OCI-LY3 (cell line): ENCODE measurements around the gene BLID.

Experiments
- H2AFZ ChIP-seq: fragments of 200-600, 300-600 bp; shearing (Covaris generic); 2 replicates; pipeline ENCODE4 v1.6.0; 2014; ENCODE audit warnings: antibody characterized with exemption, low read depth, low read length
- H3K27ac ChIP-seq: fragments of 200-600, 300-600 bp; sonication (generic); 2 replicates; pipeline ENCODE4 v1.5.1; 2014; ENCODE audit warnings: mild to moderate bottlenecking, low read length, moderate library complexity, mixed read lengths
- H3K27me3 ChIP-seq: fragments of 200-600, 300-600 bp; sonication (generic); 2 replicates; pipeline ENCODE4 v1.6.1; 2014; ENCODE audit warnings: low read depth, low read length, mixed read lengths
- H3K36me3 ChIP-seq: fragments of 200-600, 300-600 bp; sonication (generic); replicated peaks from 2 replicates; pipeline ENCODE3; 2014; ENCODE audit warnings: low read depth, low read length, mixed read lengths
- H3K4me1 ChIP-seq: fragments of 300-600, 200-600 bp; sonication (generic); 2 replicates; pipeline ENCODE4 v1.6.1; 2014; ENCODE audit warnings: low read length, mixed read lengths
- H3K4me2 ChIP-seq: fragments of 200-600, 300-600 bp; sonication (generic); 2 replicates; pipeline ENCODE4 v1.6.1; 2014; ENCODE audit warnings: low read length, mixed read lengths
- H3K4me3 ChIP-seq: fragments of 300-600, 200-600 bp; sonication (generic); 2 replicates; pipeline ENCODE4 v1.5.1; 2014; ENCODE audit warnings: antibody characterized with exemption, mild to moderate bottlenecking, low read length, moderate library complexity
- H3K79me2 ChIP-seq: fragments of 300-600, 200-600 bp; shearing (Covaris generic); 2 replicates; pipeline ENCODE4 v1.6.1; 2014; ENCODE audit warnings: mild to moderate bottlenecking, low read length, mixed read lengths
- H3K9ac ChIP-seq: fragments of 300-600, 200-600 bp; shearing (Covaris generic); 2 replicates; pipeline ENCODE4 v1.6.0; 2014; ENCODE audit warnings: mild to moderate bottlenecking, low read length, moderate library complexity
- H3K9me3 ChIP-seq: fragments of 200-600, 300-600 bp; shearing (Covaris generic); 2 replicates; pipeline ENCODE4 v1.6.1; 2014; ENCODE audit warnings: low read length, mixed read lengths; ENCODE audit not compliant: insufficient read depth
- H4K20me1 ChIP-seq: fragments of 200-600, 300-600 bp; sonication (generic); 2 replicates; pipeline ENCODE4 v1.6.1; 2016; ENCODE audit warnings: low read length, mixed read lengths; ENCODE audit not compliant: insufficient read depth
- CTCF ChIP-seq: fragments of 200-600, 300-600 bp; sonication (generic); IDR thresholded peaks from 2 replicates; pipeline ENCODE4 v1.5.1; 2014; ENCODE audit warnings: antibody characterized with exemption, low read length, low read depth
- EZH2phosphoT487 ChIP-seq: fragments of 200-600 bp; shearing (Covaris generic); IDR thresholded peaks from 2 replicates; pipeline ENCODE4 v1.6.1; 2018; ENCODE audit warnings: antibody characterized with exemption, mixed run types, low read depth

BLID gene

GRCh38 chr11:122096272-122097112, 19.5 kb downstream of the BLID start:
- Histone ChIP-seq H3K9ac (no peak overlapping the region), H4K20me1 (no peaks in the 10 kb centered on the region), H3K27me3 (peaks cover 76% of the 10 kb centered on the region), H3K36me3 (no peaks in the 10 kb centered on the region), H3K27ac (no peak overlapping the region), H3K4me2 (no peak overlapping the region), H3K9me3 (no peaks in the 10 kb centered on the region), H3K79me2 (no peaks in the 10 kb centered on the region), H2AFZ (no peak overlapping the region), H3K4me3 (no peak overlapping the region), H3K4me1 (no peaks in the 10 kb centered on the region)
- no peak for TF ChIP-seq EZH2phosphoT487
- no peak for TF ChIP-seq CTCF

GRCh38 chr11:122095681-122096262, 20.2 kb downstream of the BLID start:
- Histone ChIP-seq H3K9me3 (no peaks in the 10 kb centered on the region), H3K4me3 (no peak overlapping the region), H3K79me2 (no peaks in the 10 kb centered on the region), H3K27me3 (peaks cover 78% of the 10 kb centered on the region), H3K36me3 (no peaks in the 10 kb centered on the region), H3K4me1 (no peaks in the 10 kb centered on the region), H3K27ac (no peak overlapping the region), H3K9ac (no peak overlapping the region), H3K4me2 (no peak overlapping the region), H4K20me1 (no peaks in the 10 kb centered on the region), H2AFZ (no peak overlapping the region)
- no peak for TF ChIP-seq EZH2phosphoT487
- no peak for TF ChIP-seq CTCF

GRCh38 chr11:122094836-122095235, 21.2 kb downstream of the BLID start:
- no peak overlapping the region for H3K27ac ChIP-seq
- peaks cover 83% of the 10 kb centered on the region for H3K27me3 ChIP-seq
- no peak overlapping the region for H3K4me2 ChIP-seq
- no peak overlapping the region for H3K4me3 ChIP-seq
- no peaks in the 10 kb centered on the region for H3K9me3 ChIP-seq
- no peak overlapping the region for H3K9ac ChIP-seq
- no peaks in the 10 kb centered on the region for H3K36me3 ChIP-seq
- no peak overlapping the region for H2AFZ ChIP-seq
- H3K4me1 ChIP-seq, result no peaks in the 10 kb centered on the region
- no peaks in the 10 kb centered on the region for H3K79me2 ChIP-seq
- TF ChIP-seq EZH2phosphoT487, result no peak
- no peak for TF ChIP-seq CTCF
- no peaks in the 10 kb centered on the region for H4K20me1 ChIP-seq

GRCh38 chr11:122093731-122094275, 22.2 kb downstream of the BLID start:
- H3K79me2 ChIP-seq, result no peaks in the 10 kb centered on the region
- no peaks in the 10 kb centered on the region for H3K36me3 ChIP-seq

More at GRCh38 chr11:122093731-122094275, 22.2 kb downstream of the BLID start:
- no peak for TF ChIP-seq CTCF
- no peak for TF ChIP-seq EZH2phosphoT487
- H3K9ac ChIP-seq, result no peak overlapping the region
- H2AFZ ChIP-seq, result no peak overlapping the region
- no peaks in the 10 kb centered on the region for H3K9me3 ChIP-seq
- no peaks in the 10 kb centered on the region for H3K4me1 ChIP-seq
- no peak overlapping the region for H3K4me2 ChIP-seq
- H3K4me3 ChIP-seq, result no peak overlapping the region
- no peaks in the 10 kb centered on the region; the same call in 1 of the 2 replicates for H4K20me1 ChIP-seq
- H3K27me3 ChIP-seq, result peaks cover 81% of the 10 kb centered on the region
- H3K27ac ChIP-seq, result no peak overlapping the region
